ENCODE measurements around the gene KAZN.

KAZN gene

GRCh38 chr1:15090373-15090772, 491.9 kb downstream of the KAZN start:
- TF ChIP-seq CTCF (conservative IDR thresholded peaks at IDR 0.05; ENCODE audit: low read depth, low read length): no peak
- no peak overlapping the region for H3K4me3 ChIP-seq (ENCODE audit: low read depth, low read length)
- no peak for DNase-seq (ENCODE audit: low read depth)

GRCh38 chr1:15094056-15094455, 495.6 kb downstream of the KAZN start:
- H3K4me3 ChIP-seq (ENCODE audit: low read depth, low read length): no peak overlapping the region
- DNase-seq (ENCODE audit: low read depth): no peak
- no peak for TF ChIP-seq CTCF (conservative IDR thresholded peaks at IDR 0.05; ENCODE audit: low read depth, low read length)

- no peak overlapping the region for H3K4me3 ChIP-seq (ENCODE audit: low read depth, low read length)
- no peak for DNase-seq (ENCODE audit: low read depth)
- TF ChIP-seq CTCF (conservative IDR thresholded peaks at IDR 0.05; ENCODE audit: low read depth, low read length): no peak
Measured at GRCh38 chr1:15094719-15095495, 496.4 kb downstream of the KAZN start.

GRCh38 chr1:15095496-15095875, 497.0 kb downstream of the KAZN start:
- H3K4me3 ChIP-seq (ENCODE audit: low read depth, low read length): no peak overlapping the region
- TF ChIP-seq CTCF (conservative IDR thresholded peaks at IDR 0.05; ENCODE audit: low read depth, low read length): no peak
- no peak for DNase-seq (ENCODE audit: low read depth)

- H3K4me3 ChIP-seq (ENCODE audit: low read depth, low read length): no peak overlapping the region
- TF ChIP-seq CTCF (conservative IDR thresholded peaks at IDR 0.05; ENCODE audit: low read depth, low read length): no peak
- DNase-seq (ENCODE audit: low read depth): no peak
Measured at GRCh38 chr1:15096293-15096692, 497.8 kb downstream of the KAZN start.

GRCh38 chr1:15098176-15099125, 500.0 kb downstream of the KAZN start:
- DNase-seq (ENCODE audit: low read depth): no peak
- TF ChIP-seq CTCF (conservative IDR thresholded peaks at IDR 0.05; ENCODE audit: low read depth, low read length): no peak
- no peak overlapping the region for H3K4me3 ChIP-seq (ENCODE audit: low read depth, low read length)

Data from choroid plexus epithelial cell (primary cell).